Measurements from ENCODE around the gene RGS19.

The RGS19 gene

GRCh38 chr20:64035066-64035932 lies 44.0 kb downstream of the RGS19 start:
- WGBS, 2 experiments, result 82 to 83% methylated on average over 17 of the region's 17 CpGs
- Histone ChIP-seq H3K36me3 (ENCODE audit: control insufficient read depth, insufficient read depth, low read length) (peaks cover 3% of the 10 kb centered on the region), H3K9me3 (ENCODE audit: control insufficient read depth, low read length) (no peaks in the 10 kb centered on the region), H3K4me1 (ENCODE audit: control insufficient read depth, insufficient read depth, low read length) (peaks cover 15% of the 10 kb centered on the region), H3K27me3 (ENCODE audit: control insufficient read depth, insufficient read depth, low read length, poor library complexity, severe bottlenecking) (peaks cover 38% of the 10 kb centered on the region), H3K4me3 (ENCODE audit: insufficient read depth, low read depth, low read length) (no peak overlapping the region), H3K27ac (ENCODE audit: insufficient read depth, low read depth, low read length, poor library complexity, severe bottlenecking) (no peak overlapping the region)

GRCh38 chr20:64033981-64034493 lies 45.3 kb downstream of the RGS19 start:
- WGBS, 2 experiments, result 93 to 95% methylated on average over 11 of the region's 11 CpGs
- H3K27ac ChIP-seq (ENCODE audit: insufficient read depth, low read depth, low read length, poor library complexity, severe bottlenecking), result no peak overlapping the region
- H3K9me3 ChIP-seq (ENCODE audit: control insufficient read depth, low read length), result no peaks in the 10 kb centered on the region
- H3K4me1 ChIP-seq (ENCODE audit: control insufficient read depth, insufficient read depth, low read length), result peaks cover 15% of the 10 kb centered on the region
- H3K4me3 ChIP-seq (ENCODE audit: insufficient read depth, low read depth, low read length), result no peak overlapping the region
- H3K27me3 ChIP-seq (ENCODE audit: control insufficient read depth, insufficient read depth, low read length, poor library complexity, severe bottlenecking), result peaks cover 25% of the 10 kb centered on the region
- peaks cover 5% of the 10 kb centered on the region for H3K36me3 ChIP-seq (ENCODE audit: control insufficient read depth, insufficient read depth, low read length)

- Histone ChIP-seq H3K9me3 (ENCODE audit: control insufficient read depth, low read length) (no peaks in the 10 kb centered on the region), H3K4me1 (ENCODE audit: control insufficient read depth, insufficient read depth, low read length) (peaks cover 15% of the 10 kb centered on the region), H3K4me3 (ENCODE audit: insufficient read depth, low read depth, low read length) (no peak overlapping the region), H3K27me3 (ENCODE audit: control insufficient read depth, insufficient read depth, low read length, poor library complexity, severe bottlenecking) (peaks cover 15% of the 10 kb centered on the region), H3K27ac (ENCODE audit: insufficient read depth, low read depth, low read length, poor library complexity, severe bottlenecking) (no peak overlapping the region), H3K36me3 (ENCODE audit: control insufficient read depth, insufficient read depth, low read length) (peaks cover 7% of the 10 kb centered on the region)
- 95% methylated on average over 31 of the region's 31 CpGs for WGBS, 2 experiments
Measured at GRCh38 chr20:64032706-64033624, 46.4 kb downstream of the RGS19 start.

GRCh38 chr20:64031822-64032314 lies 47.5 kb downstream of the RGS19 start:
- Histone ChIP-seq H3K9me3 (ENCODE audit: control insufficient read depth, low read length) (no peaks in the 10 kb centered on the region), H3K36me3 (ENCODE audit: control insufficient read depth, insufficient read depth, low read length) (peaks cover 16% of the 10 kb centered on the region), H3K4me1 (ENCODE audit: control insufficient read depth, insufficient read depth, low read length) (peaks cover 15% of the 10 kb centered on the region), H3K27me3 (ENCODE audit: control insufficient read depth, insufficient read depth, low read length, poor library complexity, severe bottlenecking) (peaks cover 4% of the 10 kb centered on the region), H3K27ac (ENCODE audit: insufficient read depth, low read depth, low read length, poor library complexity, severe bottlenecking) (no peak overlapping the region), H3K4me3 (ENCODE audit: insufficient read depth, low read depth, low read length) (no peak overlapping the region)
- 96% methylated on average over 19 of the region's 19 CpGs for WGBS, 2 experiments

- Histone ChIP-seq H3K36me3 (ENCODE audit: control insufficient read depth, insufficient read depth, low read length) (peaks cover 18% of the 10 kb centered on the region), H3K27ac (ENCODE audit: insufficient read depth, low read depth, low read length, poor library complexity, severe bottlenecking) (no peak overlapping the region)
- WGBS, 2 experiments, result 96% methylated on average over 20 of the region's 20 CpGs
Measured at GRCh38 chr20:64030371-64031134, 48.8 kb downstream of the RGS19 start.

GRCh38 chr20:64029293-64030117 lies 49.8 kb downstream of the RGS19 start:
- Histone ChIP-seq H3K27me3 (ENCODE audit: control insufficient read depth, insufficient read depth, low read length, poor library complexity, severe bottlenecking) (no peaks in the 10 kb centered on the region), H3K4me3 (ENCODE audit: insufficient read depth, low read depth, low read length) (no peak overlapping the region), H3K4me1 (ENCODE audit: control insufficient read depth, insufficient read depth, low read length) (no peaks in the 10 kb centered on the region), H3K36me3 (ENCODE audit: control insufficient read depth, insufficient read depth, low read length) (peaks cover 27% of the 10 kb centered on the region), H3K9me3 (ENCODE audit: control insufficient read depth, low read length) (no peaks in the 10 kb centered on the region), H3K27ac (ENCODE audit: insufficient read depth, low read depth, low read length, poor library complexity, severe bottlenecking) (no peak overlapping the region)
- 96% methylated on average over 38 of the region's 38 CpGs for WGBS, 2 experiments

More at GRCh38 chr20:64030371-64031134, 48.8 kb downstream of the RGS19 start:
- H3K9me3 ChIP-seq (ENCODE audit: control insufficient read depth, low read length), result no peaks in the 10 kb centered on the region
- H3K4me1 ChIP-seq (ENCODE audit: control insufficient read depth, insufficient read depth, low read length), result peaks cover 2% of the 10 kb centered on the region
- no peaks in the 10 kb centered on the region for H3K27me3 ChIP-seq (ENCODE audit: control insufficient read depth, insufficient read depth, low read length, poor library complexity, severe bottlenecking)
- H3K4me3 ChIP-seq (ENCODE audit: insufficient read depth, low read depth, low read length), result no peak overlapping the region

- Histone ChIP-seq H3K4me3 (ENCODE audit: insufficient read depth, low read depth, low read length) (no peak overlapping the region), H3K36me3 (ENCODE audit: control insufficient read depth, insufficient read depth, low read length) (peaks cover 38% of the 10 kb centered on the region), H3K9me3 (ENCODE audit: control insufficient read depth, low read length) (no peaks in the 10 kb centered on the region), H3K27ac (ENCODE audit: insufficient read depth, low read depth, low read length, poor library complexity, severe bottlenecking) (no peak overlapping the region), H3K27me3 (ENCODE audit: control insufficient read depth, insufficient read depth, low read length, poor library complexity, severe bottlenecking) (no peaks in the 10 kb centered on the region), H3K4me1 (ENCODE audit: control insufficient read depth, insufficient read depth, low read length) (no peaks in the 10 kb centered on the region)
- 94 to 95% methylated on average over 24 of the region's 24 CpGs for WGBS, 2 experiments
Measured at GRCh38 chr20:64027981-64028685, 51.2 kb downstream of the RGS19 start.

- peaks cover 46% of the 10 kb centered on the region for H3K36me3 ChIP-seq (ENCODE audit: control insufficient read depth, insufficient read depth, low read length)
Measured at GRCh38 chr20:64025826-64026412, 53.4 kb downstream of the RGS19 start.

More at GRCh38 chr20:64025826-64026412, 53.4 kb downstream of the RGS19 start:
- H3K27ac ChIP-seq (ENCODE audit: insufficient read depth, low read depth, low read length, poor library complexity, severe bottlenecking), result no peak overlapping the region
- no peaks in the 10 kb centered on the region for H3K4me1 ChIP-seq (ENCODE audit: control insufficient read depth, insufficient read depth, low read length)
- H3K27me3 ChIP-seq (ENCODE audit: control insufficient read depth, insufficient read depth, low read length, poor library complexity, severe bottlenecking), result no peaks in the 10 kb centered on the region
- WGBS, 2 experiments, result 92 to 96% methylated on average over 29 of the region's 29 CpGs
- H3K4me3 ChIP-seq (ENCODE audit: insufficient read depth, low read depth, low read length), result no peak overlapping the region
- no peaks in the 10 kb centered on the region for H3K9me3 ChIP-seq (ENCODE audit: control insufficient read depth, low read length)
